PFSK-1 (cell line): ENCODE measurements around the gene CCL15. TPM values are rescaled to one million over a fixed set of nuclear protein-coding genes. Genes with fewer than 3 reads are reported as not detected.

Experiments used
- FOXP2 ChIP-seq: optimal IDR thresholded peaks from 2 replicates; pipeline ENCODE3; 2011; ENCODE audit warnings: borderline replicate concordance, control low read depth, inconsistent platforms; ENCODE audit not compliant: insufficient read depth; ENCODE audit errors: extremely low read length, extremely low read depth
- POLR2AphosphoS5 ChIP-seq: IDR thresholded peaks from 2 replicates; pipeline ENCODE4 v1.6.1; 2012; ENCODE audit warnings: low read depth, mild to moderate bottlenecking, control low read depth, low read length, moderate library complexity
- SIN3A ChIP-seq: IDR thresholded peaks from 2 replicates; pipeline ENCODE4 v1.6.1; 2012; ENCODE audit warnings: mild to moderate bottlenecking, low read length, moderate library complexity, borderline replicate concordance; ENCODE audit not compliant: insufficient read depth
- TAF1 ChIP-seq: IDR thresholded peaks from 2 replicates; pipeline ENCODE4 v1.6.1; 2012; ENCODE audit warnings: low read length, control low read depth, borderline replicate concordance; ENCODE audit not compliant: insufficient read depth
- polyA plus RNA-seq: library from polyadenylated mRNA; unstranded; fragments of >200 nt; gene quantifications from one replicate; pipeline ENCODE4 v1.2.1, GENCODE V29; 2012; ENCODE audit warnings: low read depth, missing spikeins; ENCODE audit not compliant: insufficient read length
- TF ChIP-seq, protein P1 (sequence below), 2 experiments: IDR thresholded peaks; 2 replicates each; pipeline versions ENCODE4 v1.6.1 to v1.8.0; 2011 to 2012; ENCODE audit warnings: low read depth in 2 of 2, low read length in 2 of 2, control low read depth in 1 of 2, inconsistent platforms in 1 of 2, mild to moderate bottlenecking in 1 of 2, moderate library complexity in 1 of 2; ENCODE audit not compliant: insufficient read depth in 1 of 2

The CCL15 gene
- polyA plus RNA-seq, result not detected

- no peak for TF ChIP-seq TAF1
- no peak for TF ChIP-seq POLR2AphosphoS5
- no peak for TF ChIP-seq FOXP2
- TF ChIP-seq, protein P1, sequence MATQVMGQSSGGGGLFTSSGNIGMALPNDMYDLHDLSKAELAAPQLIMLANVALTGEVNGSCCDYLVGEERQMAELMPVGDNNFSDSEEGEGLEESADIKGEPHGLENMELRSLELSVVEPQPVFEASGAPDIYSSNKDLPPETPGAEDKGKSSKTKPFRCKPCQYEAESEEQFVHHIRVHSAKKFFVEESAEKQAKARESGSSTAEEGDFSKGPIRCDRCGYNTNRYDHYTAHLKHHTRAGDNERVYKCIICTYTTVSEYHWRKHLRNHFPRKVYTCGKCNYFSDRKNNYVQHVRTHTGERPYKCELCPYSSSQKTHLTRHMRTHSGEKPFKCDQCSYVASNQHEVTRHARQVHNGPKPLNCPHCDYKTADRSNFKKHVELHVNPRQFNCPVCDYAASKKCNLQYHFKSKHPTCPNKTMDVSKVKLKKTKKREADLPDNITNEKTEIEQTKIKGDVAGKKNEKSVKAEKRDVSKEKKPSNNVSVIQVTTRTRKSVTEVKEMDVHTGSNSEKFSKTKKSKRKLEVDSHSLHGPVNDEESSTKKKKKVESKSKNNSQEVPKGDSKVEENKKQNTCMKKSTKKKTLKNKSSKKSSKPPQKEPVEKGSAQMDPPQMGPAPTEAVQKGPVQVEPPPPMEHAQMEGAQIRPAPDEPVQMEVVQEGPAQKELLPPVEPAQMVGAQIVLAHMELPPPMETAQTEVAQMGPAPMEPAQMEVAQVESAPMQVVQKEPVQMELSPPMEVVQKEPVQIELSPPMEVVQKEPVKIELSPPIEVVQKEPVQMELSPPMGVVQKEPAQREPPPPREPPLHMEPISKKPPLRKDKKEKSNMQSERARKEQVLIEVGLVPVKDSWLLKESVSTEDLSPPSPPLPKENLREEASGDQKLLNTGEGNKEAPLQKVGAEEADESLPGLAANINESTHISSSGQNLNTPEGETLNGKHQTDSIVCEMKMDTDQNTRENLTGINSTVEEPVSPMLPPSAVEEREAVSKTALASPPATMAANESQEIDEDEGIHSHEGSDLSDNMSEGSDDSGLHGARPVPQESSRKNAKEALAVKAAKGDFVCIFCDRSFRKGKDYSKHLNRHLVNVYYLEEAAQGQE (IDR thresholded peaks at IDR 0.05; ENCODE audit: insufficient read depth in 1 of 2, low read depth in 2 of 2, low read length in 2 of 2), result no peak
- no peak for TF ChIP-seq SIN3A
Observed at GRCh38 chr17:36001110-36001771, at the start of gene CCL15. CCL15 (minus strand) TSS chr17:36001553; CDS start chr17:36001492, 61 bp downstream.

GRCh38 chr17:36049643-36050042 is 48.3 kb upstream of the CCL15 start:
- TF ChIP-seq FOXP2 (no peak), POLR2AphosphoS5 (no peak), TAF1 (no peak), SIN3A (no peak)

- no peak for TF ChIP-seq FOXP2
- TF ChIP-seq, protein P1 (IDR thresholded peaks at IDR 0.05; ENCODE audit: insufficient read depth in 1 of 2, low read depth in 2 of 2, low read length in 2 of 2), result no peak
- no peak for TF ChIP-seq TAF1
- no peak for TF ChIP-seq POLR2AphosphoS5
- no peak for TF ChIP-seq SIN3A
Observed at GRCh38 chr17:36048066-36048465, 46.7 kb upstream of the CCL15 start.

DNA sequence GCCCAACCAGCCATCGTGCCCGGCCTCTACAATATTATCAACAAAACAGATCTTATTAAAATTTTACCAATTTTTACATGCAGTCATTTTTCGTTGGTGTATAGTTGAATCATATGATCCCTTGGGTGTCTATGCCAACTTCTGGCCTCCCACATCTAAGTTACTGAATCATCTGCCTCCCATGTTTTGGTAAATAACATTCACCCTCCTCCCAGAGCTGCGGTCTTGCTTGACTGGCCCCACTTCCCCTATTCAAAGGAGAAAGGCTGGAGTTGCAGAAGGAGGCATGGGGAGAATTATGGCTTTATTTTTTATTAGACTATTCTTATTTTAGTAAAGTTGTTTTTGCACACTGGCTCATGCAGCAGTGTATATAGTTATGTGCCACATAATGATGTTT is 34.9 kb upstream of the CCL15 start:
- TF ChIP-seq POLR2AphosphoS5 (no peak), FOXP2 (no peak), SIN3A (no peak), TAF1 (no peak)
- TF ChIP-seq, protein P1 (IDR thresholded peaks at IDR 0.05; ENCODE audit: insufficient read depth in 1 of 2, low read depth in 2 of 2, low read length in 2 of 2), result no peak

DNA sequence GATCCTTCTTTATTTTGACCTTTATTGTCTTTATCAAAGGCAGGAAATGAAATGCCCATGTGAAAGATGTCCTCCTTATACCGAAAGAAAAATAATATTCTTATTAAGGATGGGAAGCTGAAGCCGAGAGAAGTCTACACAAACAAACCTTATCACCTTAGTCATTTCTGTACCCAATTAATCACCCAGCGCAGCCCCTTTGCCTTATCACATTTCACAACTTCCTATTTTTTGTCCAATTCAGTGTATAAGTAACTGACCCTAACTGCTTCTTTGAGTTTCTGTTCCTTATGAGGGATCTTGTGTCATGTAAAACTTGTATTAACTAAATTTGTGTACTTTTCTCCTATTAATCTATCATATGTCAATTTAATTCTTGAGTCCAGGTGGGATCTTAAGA is 32.8 kb upstream of the CCL15 start:
- TF ChIP-seq TAF1 (no peak), POLR2AphosphoS5 (no peak), FOXP2 (no peak), SIN3A (no peak)
- TF ChIP-seq, protein P1 (IDR thresholded peaks at IDR 0.05; ENCODE audit: insufficient read depth in 1 of 2, low read depth in 2 of 2, low read length in 2 of 2), result no peak
